NB4 (cell line): ENCODE results near the gene SLC2A3.
"Not testable (repeated sequence)": the region's sequence is repeated elsewhere in the genome, so short reads cannot be mapped to it uniquely, and the experiment has no call there.

Experiments
- MYC ChIP-seq: IDR thresholded peaks from 2 replicates; pipeline ENCODE4 v1.6.1; 2011; ENCODE audit warnings: low read depth, low read length
- TF ChIP-seq, protein P1 (sequence below): IDR thresholded peaks from one replicate; pipeline ENCODE4 v1.5.1; 2012; ENCODE audit warnings: low read depth, low read length

DNA sequence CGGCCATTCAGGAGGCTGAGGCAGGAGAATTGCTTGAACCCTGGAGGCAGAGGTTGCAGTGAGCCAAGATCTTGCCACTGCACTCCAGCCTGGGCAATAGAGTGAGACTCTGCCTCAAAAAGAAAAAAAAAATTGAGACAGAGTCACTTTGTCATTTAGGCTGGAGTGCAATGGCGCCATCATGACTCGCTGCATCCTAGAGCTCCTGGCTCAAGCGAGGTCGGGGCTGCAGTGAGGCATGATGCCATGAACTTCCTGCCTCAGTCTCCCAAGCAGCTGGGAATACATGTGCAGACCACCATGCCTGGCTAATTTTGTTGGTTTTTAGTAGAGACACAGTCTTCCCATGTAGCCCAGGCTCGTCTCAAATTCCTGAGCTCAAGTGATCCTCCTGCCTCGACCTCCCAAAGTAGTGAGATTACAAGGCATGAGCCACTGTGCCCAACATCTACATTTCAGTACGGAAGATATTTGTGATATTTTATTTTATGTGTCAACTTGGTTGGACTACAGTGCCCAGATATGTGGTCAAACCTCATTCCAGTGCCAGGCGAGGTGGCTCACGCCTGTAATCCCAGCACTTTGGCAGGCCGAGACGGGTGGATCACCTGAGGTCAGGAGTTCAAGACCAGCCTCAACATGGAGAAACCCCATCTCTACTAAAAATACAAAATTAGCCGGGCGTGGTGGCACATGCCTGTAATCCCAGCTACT, 14.4 kb upstream of the SLC2A3 start:
- TF ChIP-seq MYC: not testable (repeated sequence)
- TF ChIP-seq, protein P1, sequence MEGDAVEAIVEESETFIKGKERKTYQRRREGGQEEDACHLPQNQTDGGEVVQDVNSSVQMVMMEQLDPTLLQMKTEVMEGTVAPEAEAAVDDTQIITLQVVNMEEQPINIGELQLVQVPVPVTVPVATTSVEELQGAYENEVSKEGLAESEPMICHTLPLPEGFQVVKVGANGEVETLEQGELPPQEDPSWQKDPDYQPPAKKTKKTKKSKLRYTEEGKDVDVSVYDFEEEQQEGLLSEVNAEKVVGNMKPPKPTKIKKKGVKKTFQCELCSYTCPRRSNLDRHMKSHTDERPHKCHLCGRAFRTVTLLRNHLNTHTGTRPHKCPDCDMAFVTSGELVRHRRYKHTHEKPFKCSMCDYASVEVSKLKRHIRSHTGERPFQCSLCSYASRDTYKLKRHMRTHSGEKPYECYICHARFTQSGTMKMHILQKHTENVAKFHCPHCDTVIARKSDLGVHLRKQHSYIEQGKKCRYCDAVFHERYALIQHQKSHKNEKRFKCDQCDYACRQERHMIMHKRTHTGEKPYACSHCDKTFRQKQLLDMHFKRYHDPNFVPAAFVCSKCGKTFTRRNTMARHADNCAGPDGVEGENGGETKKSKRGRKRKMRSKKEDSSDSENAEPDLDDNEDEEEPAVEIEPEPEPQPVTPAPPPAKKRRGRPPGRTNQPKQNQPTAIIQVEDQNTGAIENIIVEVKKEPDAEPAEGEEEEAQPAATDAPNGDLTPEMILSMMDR: not testable (repeated sequence)
